Stimulated activated CD8-positive, alpha-beta memory T cell treated with anti-CD3 and anti-CD28 coated beads, Interleukin-7, amount 100 ng/mL, for 24 hours (primary cell): Measurements from ENCODE around the gene SARS1.
A peak's percentile ranks its signal among the peaks of the same experiment; 100 is the strongest.
"Not testable (repeated sequence)": the region's sequence is repeated elsewhere in the genome, so short reads cannot be mapped to it uniquely, and the experiment has no call there.

Experiments used
- DNase-seq: peaks from one replicate; pipeline ENCODE4 v3.0.0-alpha.2; 2020; ENCODE audit warnings: low read depth

The SARS1 gene

GRCh38 chr1:109275706-109276345 lies 62.1 kb downstream of the SARS1 start:
- no peak for DNase-seq

DNA sequence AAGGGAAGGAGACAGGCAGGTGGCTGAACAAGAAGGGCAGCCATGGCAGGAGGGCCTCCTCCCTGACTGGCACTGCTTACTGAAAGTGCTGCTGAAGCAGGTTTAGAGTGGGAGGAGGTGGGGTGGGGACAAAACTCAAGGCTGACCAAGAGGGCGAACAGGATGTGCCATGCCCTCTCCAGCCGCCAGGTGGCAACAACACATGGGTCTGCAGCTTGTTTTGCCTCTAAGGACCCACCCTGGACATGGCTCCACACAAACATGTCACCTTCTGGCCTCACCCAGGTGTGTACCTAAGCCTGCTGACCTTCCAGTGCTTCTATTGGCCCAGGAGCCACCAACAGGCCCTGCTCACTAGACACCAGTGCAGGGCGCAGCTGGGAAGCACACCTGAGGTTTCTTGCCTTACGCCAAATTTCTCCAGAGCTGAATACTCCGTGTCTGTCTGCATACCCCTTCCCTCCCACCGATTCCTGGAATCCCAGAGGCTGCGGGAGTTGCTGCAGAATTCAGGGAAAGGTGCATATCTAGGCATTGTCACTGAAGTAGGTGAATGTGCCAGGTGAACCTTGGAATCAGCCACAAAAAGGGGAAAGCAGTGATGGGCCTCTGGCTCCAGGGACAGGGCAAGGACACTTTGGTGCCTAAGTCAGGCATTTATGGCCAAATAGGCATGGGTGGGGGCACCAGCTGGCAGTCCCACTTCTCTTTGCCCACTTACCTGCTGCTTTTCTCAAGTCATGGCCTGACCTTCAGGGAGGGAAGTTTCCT lies 63.9 kb downstream of the SARS1 start:
- DNase-seq = peak; percentile 46

GRCh38 chr1:109279615-109280278 lies 66.0 kb downstream of the SARS1 start:
- DNase-seq = no peak

DNA sequence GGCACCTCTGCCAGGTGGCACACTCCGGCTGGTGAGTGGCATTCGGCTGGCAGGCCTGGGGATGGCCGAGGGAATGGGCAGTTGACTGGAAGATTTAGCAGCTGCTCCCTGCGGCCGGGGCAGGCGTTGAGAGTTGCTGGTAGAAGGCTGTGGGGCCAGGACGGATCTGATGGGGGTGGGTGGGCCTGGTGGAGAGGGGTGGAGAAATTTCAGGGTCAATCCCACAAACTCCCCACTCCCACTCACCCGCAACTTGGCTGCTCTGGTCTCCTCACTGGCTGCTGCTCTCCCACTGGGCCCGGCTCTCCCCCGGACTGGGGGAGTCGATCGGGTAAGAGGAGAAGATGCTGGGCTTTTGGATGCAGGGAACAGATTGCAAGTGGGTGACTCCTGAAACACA lies 67.1 kb downstream of the SARS1 start:
- no peak for DNase-seq

- no peak for DNase-seq
Observed at GRCh38 chr1:109281680-109282496, 68.2 kb downstream of the SARS1 start.

- DNase-seq = no peak
Observed at GRCh38 chr1:109282497-109282951, 68.8 kb downstream of the SARS1 start.

DNA sequence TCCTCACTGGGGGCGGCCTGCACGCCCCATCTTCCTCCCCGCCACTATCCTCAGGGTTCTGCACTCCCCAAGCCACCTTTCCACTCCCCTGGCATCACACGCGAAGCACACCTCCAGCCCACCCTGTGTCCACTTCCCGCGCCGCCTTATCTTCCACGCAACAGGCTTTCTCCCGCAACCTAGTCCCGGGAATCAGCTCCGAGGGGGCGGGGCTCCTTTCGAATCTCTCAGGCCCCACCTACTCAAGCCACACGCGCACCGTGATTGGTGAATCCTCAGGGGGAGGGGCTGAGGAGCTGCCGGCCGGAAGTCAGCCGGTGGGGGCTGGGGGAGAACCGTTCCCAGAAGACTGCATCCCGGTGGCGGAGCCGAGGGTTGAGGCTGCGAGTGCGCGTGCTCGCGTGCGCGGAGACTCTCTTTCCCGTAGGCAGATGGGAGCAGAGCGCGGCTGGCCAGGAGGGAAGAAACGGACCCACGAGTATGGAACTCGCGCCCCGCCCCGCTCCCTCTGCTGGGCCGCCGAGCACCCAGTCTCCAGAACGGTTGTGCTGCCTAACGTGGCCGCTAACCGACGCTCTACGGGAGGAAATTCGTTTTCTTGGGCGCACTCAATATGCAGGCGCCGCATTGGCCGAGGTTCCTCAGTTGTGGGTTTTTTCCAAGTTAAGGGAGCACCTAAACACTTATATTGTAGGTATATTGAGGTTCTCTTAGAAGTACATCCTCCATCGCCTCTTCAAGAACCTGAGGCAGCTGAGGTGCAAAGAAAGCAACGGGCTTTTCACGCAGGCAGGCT lies 69.4 kb downstream of the SARS1 start, which contains the start of gene PSRC1:
PSRC1 (minus strand) TSS at position 194 of the 796 bp plus-strand sequence.
- peak; percentile 78 for DNase-seq

GRCh38 chr1:109283748-109284600 lies 70.3 kb downstream of the SARS1 start:
- no peak for DNase-seq

DNA sequence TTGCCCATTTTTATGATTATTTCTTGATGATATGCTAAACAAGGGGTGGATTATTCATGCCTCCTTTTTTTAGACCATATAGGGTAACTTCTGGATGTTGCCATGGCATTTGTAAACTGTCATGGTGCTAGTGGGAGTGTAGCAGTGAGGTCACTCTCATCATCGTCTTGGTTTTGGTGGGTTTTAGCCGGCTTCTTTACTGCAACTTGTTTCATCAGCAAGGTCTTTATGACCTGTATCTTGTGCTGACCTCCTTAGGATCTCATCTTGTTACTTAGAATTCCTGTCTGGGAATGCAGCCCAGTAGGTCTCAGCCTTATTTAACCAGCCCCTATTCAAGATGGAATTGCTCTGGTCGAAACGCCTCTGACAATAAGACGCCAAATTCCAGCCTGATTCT lies 73.0 kb downstream of the SARS1 start:
- DNase-seq = not testable (repeated sequence)
